CD14-positive monocyte (primary cell): Measurements from ENCODE around the gene LAMB3. TPM values are rescaled to one million over a fixed set of nuclear protein-coding genes. Genes with fewer than 3 reads are reported as not detected.

Experiments used
- DNase-seq, 3 donors: peaks; one replicate each; pipeline ENCODE4 v3.0.0-alpha.2; 2011 to 2022
- H2AFZ ChIP-seq: 2 replicates; pipeline ENCODE4 v1.6.0; 2012; ENCODE audit warnings: mild to moderate bottlenecking, low read depth, low read length, inconsistent platforms; ENCODE audit not compliant: insufficient read depth, poor library complexity, severe bottlenecking
- H3K27ac ChIP-seq, 2 donors: 1 replicate in 1 of 2; 2 replicates in 1 of 2; pipeline ENCODE4 v1.5.1; 2012 to 2013; ENCODE audit warnings: low read length in 2 of 2, control low read depth in 1 of 2, inconsistent platforms in 1 of 2, low read depth in 1 of 2, mild to moderate bottlenecking in 1 of 2
- H3K27me3 ChIP-seq, 2 donors: one replicate each; pipeline versions ENCODE4 v1.6.0 to v1.6.1; 2011 to 2013; ENCODE audit warnings: low read length in 2 of 2; ENCODE audit not compliant: control insufficient read depth in 2 of 2, insufficient read depth in 2 of 2
- H3K36me3 ChIP-seq, 2 donors: replicated peaks in 1 of 2; 1 replicate in 1 of 2; 2 replicates in 1 of 2; pipeline versions ENCODE4 v1.5.1 to v1.6.1; 2012 to 2013; ENCODE audit warnings: low read length in 2 of 2, control low read depth in 1 of 2, inconsistent platforms in 1 of 2, mild to moderate bottlenecking in 1 of 2; ENCODE audit not compliant: insufficient read depth in 2 of 2, control insufficient read depth in 1 of 2
- H3K4me1 ChIP-seq, 2 donors: 1 replicate in 1 of 2; 2 replicates in 1 of 2; pipeline versions ENCODE4 v1.5.1 to v1.6.1; 2012 to 2013; ENCODE audit warnings: low read length in 2 of 2, control low read depth in 1 of 2, inconsistent platforms in 1 of 2, mild to moderate bottlenecking in 1 of 2, moderate library complexity in 1 of 2; ENCODE audit not compliant: insufficient read depth in 2 of 2, control insufficient read depth in 1 of 2
- H3K4me2 ChIP-seq: replicated peaks from 2 replicates; pipeline ENCODE3; 2012; ENCODE audit warnings: low read length, moderate library complexity, mild to moderate bottlenecking; ENCODE audit not compliant: poor library complexity, severe bottlenecking; ENCODE audit errors: extremely low read depth
- H3K4me3 ChIP-seq, 3 experiments: fragments of 200-600 bp in 1 of 3; sonication (generic) in 1 of 3; replicated peaks in 1 of 3; 1 replicate in 2 of 3; 2 replicates in 1 of 3; pipeline ENCODE4 v1.5.1; 2011 to 2013; ENCODE audit warnings: low read length in 3 of 3, mild to moderate bottlenecking in 3 of 3, control low read depth in 2 of 3, low read depth in 2 of 3, inconsistent platforms in 1 of 3, moderate library complexity in 1 of 3
- H3K79me2 ChIP-seq: 2 replicates; pipeline ENCODE4 v1.6.0; 2012; ENCODE audit warnings: mild to moderate bottlenecking, control low read depth, inconsistent platforms, low read length, moderate library complexity; ENCODE audit not compliant: insufficient read depth
- H3K9ac ChIP-seq: 2 replicates; pipeline ENCODE4 v1.6.0; 2017; ENCODE audit warnings: low read length, mild to moderate bottlenecking; ENCODE audit not compliant: insufficient read depth, poor library complexity, severe bottlenecking
- H3K9me3 ChIP-seq, 2 donors: replicated peaks in 1 of 2; 1 replicate in 1 of 2; 2 replicates in 1 of 2; pipeline versions ENCODE4 v1.5.1 to v1.6.1; 2012 to 2013; ENCODE audit warnings: low read length in 2 of 2, control low read depth in 1 of 2; ENCODE audit not compliant: control insufficient read depth in 1 of 2, insufficient read depth in 1 of 2
- H4K20me1 ChIP-seq: 2 replicates; pipeline ENCODE4 v1.6.0; 2012; ENCODE audit warnings: mild to moderate bottlenecking, low read length, control low read depth, moderate library complexity; ENCODE audit not compliant: insufficient read depth
- H3K27ac Mint-ChIP-seq, 7 donors: one replicate each; pipeline ENCODE4 v1.8.0; 2020; ENCODE audit warnings: mild to moderate bottlenecking in 7 of 7, mixed read lengths in 7 of 7, moderate library complexity in 6 of 7, inconsistent platforms in 2 of 7
- H3K27me3 Mint-ChIP-seq, 3 donors: one replicate each; pipeline ENCODE4 v1.8.0; 2021 to 2022; ENCODE audit warnings: low read depth in 3 of 3, mild to moderate bottlenecking in 3 of 3, mixed read lengths in 3 of 3, moderate library complexity in 3 of 3, inconsistent platforms in 1 of 3
- H3K36me3 Mint-ChIP-seq, 2 donors: one replicate each; pipeline ENCODE4 v1.8.0; 2020; ENCODE audit warnings: mixed read lengths in 2 of 2, inconsistent platforms in 1 of 2, mild to moderate bottlenecking in 1 of 2
- H3K4me1 Mint-ChIP-seq: one replicate; pipeline ENCODE4 v1.8.0; 2020; ENCODE audit warnings: mild to moderate bottlenecking, mixed read lengths
- H3K4me3 Mint-ChIP-seq, 2 donors: one replicate each; pipeline ENCODE4 v1.8.0; 2020; ENCODE audit warnings: mild to moderate bottlenecking in 2 of 2, mixed read lengths in 2 of 2, moderate library complexity in 1 of 2
- H3K9me3 Mint-ChIP-seq, 7 donors: one replicate each; pipeline ENCODE4 v1.8.0; 2020 to 2022; ENCODE audit warnings: mixed read lengths in 7 of 7, mild to moderate bottlenecking in 6 of 7, moderate library complexity in 6 of 7, inconsistent platforms in 2 of 7
- CTCF ChIP-seq: fragments of 200-600 bp; IDR thresholded peaks from one replicate; pipeline ENCODE4 v1.8.0; 2022; ENCODE audit warnings: antibody characterized with exemption, mild to moderate bottlenecking
- WGBS: methylation state at CpG from one replicate; pipeline ENCODE4 v1.1.5; 2013; ENCODE audit warnings: missing lambda C conversion rate; ENCODE audit not compliant: insufficient coverage; 5-methylcytosine and 5-hydroxymethylcytosine counted together
- intact Hi-C, 2 donors: fragments of 100-400 bp; cut with micrococcal nuclease; formaldehyde crosslinking; loops; one replicate each; pipeline versions ENCODE4 v1.15.0 to v1.15.1; 2023
- polyA plus RNA-seq, 3 donors: library from polyadenylated mRNA; depleted of rRNA in 1 of 3; unstranded in 2 of 3; stranded (reverse) in 1 of 3; fragments of 300-500 nt in 2 of 3; fragments of >200 nt in 1 of 3; fragmentation: Illumina TruSeq in 2 of 3; gene quantifications; 1 replicate in 2 of 3; 2 replicates in 1 of 3; pipeline ENCODE4 v1.2.3, GENCODE V29; 2012 to 2021

LAMB3 gene
- polyA plus RNA-seq, 3 donors = 0.29 to 0.67 (median 0.30) TPM

GRCh38 chr1:209587789-209588188, 64.4 kb downstream of the LAMB3 start:
- peaks cover 39 to 48% of the 10 kb centered on the region in 2 donors for H3K27me3 ChIP-seq

GRCh38 chr1:209586221-209586740, 65.9 kb downstream of the LAMB3 start:
- H3K36me3 Mint-ChIP-seq = no peaks in the 10 kb centered on the region
- H3K4me3 ChIP-seq = no peak overlapping the region
- H3K27ac ChIP-seq = no peak overlapping the region
- intact Hi-C loops = no loop called here
- no CpG with 5 or more reads among the region's 4 CpGs for WGBS
- peaks cover 0 to 2% (median 0%) of the 10 kb centered on the region in 7 donors for H3K9me3 Mint-ChIP-seq
- H3K79me2 ChIP-seq = no peaks in the 10 kb centered on the region
- H3K27me3 Mint-ChIP-seq = peaks cover 4 to 23% (median 8%) of the 10 kb centered on the region in 3 donors
- no peaks in the 10 kb centered on the region for H3K9me3 ChIP-seq
- no peak for TF ChIP-seq CTCF
- H3K27me3 ChIP-seq = peaks cover 39 to 52% of the 10 kb centered on the region in 2 donors
- no peak overlapping the region for H3K27ac Mint-ChIP-seq
- H3K4me3 Mint-ChIP-seq = no peak overlapping the region
- no peaks in the 10 kb centered on the region for H3K36me3 ChIP-seq
- peaks cover 5% of the 10 kb centered on the region for H3K4me1 Mint-ChIP-seq
- no peaks in the 10 kb centered on the region for H3K4me1 ChIP-seq
- DNase-seq = no peak
- no peaks in the 10 kb centered on the region for H4K20me1 ChIP-seq
- no peak overlapping the region for H3K9ac ChIP-seq
- H3K4me2 ChIP-seq = no peak overlapping the region
- H2AFZ ChIP-seq = no peak overlapping the region

More at GRCh38 chr1:209587789-209588188, 64.4 kb downstream of the LAMB3 start:
- Histone ChIP-seq H2AFZ (no peak overlapping the region), H3K36me3 (no peaks in the 10 kb centered on the region), H3K79me2 (no peaks in the 10 kb centered on the region), H3K4me3 (no peak overlapping the region), H3K4me2 (no peak overlapping the region), H3K9me3 (no peaks in the 10 kb centered on the region), H3K4me1 (no peaks in the 10 kb centered on the region), H3K27ac (no peak overlapping the region), H4K20me1 (no peaks in the 10 kb centered on the region), H3K9ac (no peak overlapping the region)
- intact Hi-C loops = no loop called here
- Mint-ChIP-seq H3K27me3 (peaks cover 9 to 23% (median 9%) of the 10 kb centered on the region in 3 donors), H3K4me1 (peaks cover 5% of the 10 kb centered on the region), H3K27ac (no peak overlapping the region), H3K4me3 (no peak overlapping the region), H3K9me3 (peaks cover 0 to 2% (median 0%) of the 10 kb centered on the region in 7 donors), H3K36me3 (no peaks in the 10 kb centered on the region)
- no peak for TF ChIP-seq CTCF
- DNase-seq = no peak
- WGBS = 94% methylated on average over 3 of the region's 3 CpGs
